ENCODE data around the gene FCGR2B.
"Not testable (repeated sequence)": the region's sequence is repeated elsewhere in the genome, so short reads cannot be mapped to it uniquely, and the experiment has no call there.

FCGR2B gene

GRCh38 chr1:161662684-161663339, at the start of gene FCGR2B:
TSS of gene FCGR2B (plus strand) at chr1:161663143. CDS start at chr1:161663242, 99 bp downstream.
- not testable (repeated sequence) for H3K9me3 Mint-ChIP-seq, H3K4me1 Mint-ChIP-seq

GRCh38 chr1:161616417-161616816, 46.5 kb upstream of the FCGR2B start:
- DNase-seq; H3K36me3 Mint-ChIP-seq (ENCODE audit: low read depth); H3K4me3 Mint-ChIP-seq; H3K27ac Mint-ChIP-seq: not testable (repeated sequence)
- Mint-ChIP-seq H3K27me3 (ENCODE audit: low read depth, poor library complexity) (peaks cover 20% of the 10 kb centered on the region), H3K9me3 (peaks cover 25% of the 10 kb centered on the region), H3K4me1 (peaks cover 19% of the 10 kb centered on the region)

More at GRCh38 chr1:161662684-161663339, at the start of gene FCGR2B:
- not testable (repeated sequence) for H3K36me3 Mint-ChIP-seq (ENCODE audit: low read depth); H3K27ac Mint-ChIP-seq; DNase-seq; H3K27me3 Mint-ChIP-seq (ENCODE audit: low read depth, poor library complexity); H3K4me3 Mint-ChIP-seq

GRCh38 chr1:161618517-161618916, 44.4 kb upstream of the FCGR2B start:
- H3K27ac Mint-ChIP-seq; DNase-seq; H3K4me3 Mint-ChIP-seq; H3K36me3 Mint-ChIP-seq (ENCODE audit: low read depth): not testable (repeated sequence)
- Mint-ChIP-seq H3K4me1 (peaks cover 12% of the 10 kb centered on the region), H3K9me3 (peaks cover 25% of the 10 kb centered on the region), H3K27me3 (ENCODE audit: low read depth, poor library complexity) (peaks cover 37% of the 10 kb centered on the region)

DNA sequence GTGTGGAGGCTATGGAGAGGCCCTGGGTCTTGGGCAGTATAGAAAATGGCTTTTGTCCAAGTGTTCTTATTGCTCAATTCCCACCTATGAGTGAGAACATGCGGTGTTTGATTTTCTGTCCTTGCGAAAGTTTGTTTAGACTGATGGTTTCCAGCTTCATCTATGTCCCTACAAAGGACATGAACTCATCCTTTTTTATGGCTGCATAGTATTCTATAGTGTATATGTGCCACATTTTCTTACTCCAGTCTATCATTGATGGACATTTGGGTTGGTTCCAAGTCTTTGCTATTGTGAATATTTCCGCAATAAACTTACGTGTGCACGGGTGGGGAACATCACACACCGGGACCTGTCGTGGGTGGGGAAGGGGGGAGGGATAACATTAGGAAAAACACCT, 42.5 kb upstream of the FCGR2B start:
- peak overlapping the region; percentile 52 for H3K4me3 Mint-ChIP-seq

DNA sequence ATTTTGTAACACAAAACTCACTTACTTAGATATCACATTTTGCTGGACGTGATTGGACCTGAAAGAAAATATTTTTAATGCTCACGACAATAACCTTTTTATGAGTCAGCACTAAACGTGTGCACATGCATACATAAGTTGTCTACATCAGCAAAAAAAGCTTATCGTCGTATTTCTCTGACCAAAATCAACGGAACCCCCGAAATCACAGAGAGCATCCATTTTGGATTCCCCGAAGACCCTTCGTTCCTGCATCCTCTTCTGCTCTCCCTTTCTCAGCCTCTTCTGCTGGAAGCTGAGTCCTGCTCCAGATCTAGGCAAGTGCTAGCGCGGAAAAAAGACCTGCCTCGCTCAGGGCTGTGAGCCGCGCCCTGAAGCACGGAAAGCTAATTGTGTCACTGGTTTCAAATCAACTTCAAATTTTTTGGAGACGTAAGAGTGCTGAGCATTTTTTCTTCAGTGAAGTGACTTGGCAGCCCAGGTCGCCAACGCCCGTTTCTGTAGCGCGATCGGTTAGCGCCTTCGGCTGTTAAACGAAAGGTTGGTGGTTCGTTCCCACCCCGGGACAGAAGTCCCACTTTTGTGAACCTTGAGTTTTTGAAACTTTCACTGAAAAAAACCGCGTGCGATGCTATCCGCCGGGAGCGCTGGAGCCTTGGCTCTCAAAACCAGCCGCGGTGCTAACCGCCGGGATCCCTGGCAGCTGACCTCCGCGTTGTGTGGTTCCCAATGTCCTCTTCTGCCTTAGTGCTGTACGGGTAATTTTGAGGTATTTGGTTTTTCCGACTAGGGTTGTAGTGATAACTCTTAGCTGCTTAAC, 41.6 kb upstream of the FCGR2B start:
- Mint-ChIP-seq H3K27me3 (ENCODE audit: low read depth, poor library complexity) (peaks cover 48% of the 10 kb centered on the region), H3K9me3 (peaks cover 20% of the 10 kb centered on the region), H3K4me3 (peak overlapping the region; percentile 92), H3K4me1 (peaks cover 20% of the 10 kb centered on the region)
- peak; percentile 69 for DNase-seq
- H3K27ac Mint-ChIP-seq; H3K36me3 Mint-ChIP-seq (ENCODE audit: low read depth): not testable (repeated sequence)

More for the DNA sequence above, 42.5 kb upstream of the FCGR2B start:
- peaks cover 17% of the 10 kb centered on the region for H3K4me1 Mint-ChIP-seq
- not testable (repeated sequence) for H3K36me3 Mint-ChIP-seq (ENCODE audit: low read depth); H3K27ac Mint-ChIP-seq; DNase-seq
- H3K27me3 Mint-ChIP-seq (ENCODE audit: low read depth, poor library complexity), result peaks cover 48% of the 10 kb centered on the region
- peaks cover 25% of the 10 kb centered on the region for H3K9me3 Mint-ChIP-seq

- peaks cover 53% of the 10 kb centered on the region for H3K27me3 Mint-ChIP-seq (ENCODE audit: low read depth, poor library complexity)
- peaks cover 24% of the 10 kb centered on the region for H3K4me1 Mint-ChIP-seq
Measured at GRCh38 chr1:161622054-161622453, 40.9 kb upstream of the FCGR2B start.

GRCh38 chr1:161623401-161624051, 39.4 kb upstream of the FCGR2B start:
- H3K36me3 Mint-ChIP-seq (ENCODE audit: low read depth); H3K27ac Mint-ChIP-seq; DNase-seq; H3K4me3 Mint-ChIP-seq: not testable (repeated sequence)
- peaks cover 15% of the 10 kb centered on the region for H3K9me3 Mint-ChIP-seq
- H3K4me1 Mint-ChIP-seq, result peaks cover 24% of the 10 kb centered on the region
- peaks cover 61% of the 10 kb centered on the region for H3K27me3 Mint-ChIP-seq (ENCODE audit: low read depth, poor library complexity)

More at GRCh38 chr1:161622054-161622453, 40.9 kb upstream of the FCGR2B start:
- Mint-ChIP-seq H3K9me3 (peaks cover 20% of the 10 kb centered on the region), H3K4me3 (peak overlapping the region; percentile 92)
- H3K36me3 Mint-ChIP-seq (ENCODE audit: low read depth); DNase-seq; H3K27ac Mint-ChIP-seq: not testable (repeated sequence)

DNA sequence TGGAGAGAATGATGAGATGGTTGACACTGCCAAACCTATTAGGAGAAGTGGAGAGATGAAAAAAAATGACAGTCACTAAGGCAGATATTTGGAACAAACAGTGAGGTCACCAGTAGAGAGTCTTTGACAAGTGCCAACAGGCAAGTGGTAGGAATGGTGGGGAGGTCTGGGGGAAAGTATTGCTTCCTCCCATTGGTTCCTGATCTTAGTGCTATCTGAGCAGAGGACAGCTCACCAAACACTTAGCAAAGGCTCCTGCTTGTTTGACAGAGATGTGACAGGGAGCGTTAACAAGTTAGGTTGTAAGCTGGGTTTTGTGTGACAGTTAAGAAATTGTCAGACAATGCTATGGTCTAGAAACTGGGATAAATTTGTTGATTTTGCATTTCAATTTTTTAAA, 38.3 kb upstream of the FCGR2B start:
- not testable (repeated sequence) for H3K9me3 Mint-ChIP-seq; H3K4me3 Mint-ChIP-seq; H3K36me3 Mint-ChIP-seq (ENCODE audit: low read depth); H3K27ac Mint-ChIP-seq; DNase-seq
- peaks cover 63% of the 10 kb centered on the region for H3K27me3 Mint-ChIP-seq (ENCODE audit: low read depth, poor library complexity)
- H3K4me1 Mint-ChIP-seq, result peaks cover 24% of the 10 kb centered on the region

- not testable (repeated sequence) for H3K27ac Mint-ChIP-seq, H3K4me3 Mint-ChIP-seq
Measured at GRCh38 chr1:161626445-161627146, 36.3 kb upstream of the FCGR2B start.

DNA sequence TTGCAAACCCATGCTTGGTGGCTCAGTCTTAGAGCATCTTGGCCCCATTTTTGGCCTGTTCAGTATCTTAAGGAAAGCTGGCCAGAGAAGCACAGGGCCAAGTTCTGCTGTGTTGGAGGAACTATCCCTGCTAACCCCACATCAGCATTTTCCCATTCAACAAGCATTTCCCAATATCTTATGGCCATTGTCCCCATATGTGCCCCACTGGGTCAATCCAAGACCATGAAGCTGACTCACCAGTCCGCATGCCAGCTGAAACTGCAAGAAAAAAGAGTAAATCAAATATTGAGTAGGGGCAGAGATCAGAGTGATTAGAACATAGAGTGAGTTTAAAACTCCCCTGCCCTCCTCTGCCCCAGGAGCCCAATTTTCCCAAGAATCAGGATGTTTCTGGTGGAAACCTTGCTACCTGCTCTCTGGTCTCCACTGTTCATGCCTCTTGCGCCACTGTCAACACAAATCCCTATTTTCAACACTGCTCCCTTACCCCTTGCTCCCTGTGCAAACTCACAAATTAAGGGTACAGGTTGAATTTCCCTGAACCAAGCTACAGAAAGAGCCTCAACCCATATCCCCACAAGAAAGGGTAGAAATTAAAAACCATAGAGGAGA, 32.7 kb upstream of the FCGR2B start:
- H3K27ac Mint-ChIP-seq; H3K4me1 Mint-ChIP-seq; H3K4me3 Mint-ChIP-seq; H3K36me3 Mint-ChIP-seq (ENCODE audit: low read depth); DNase-seq; H3K9me3 Mint-ChIP-seq: not testable (repeated sequence)
- peaks cover 52% of the 10 kb centered on the region for H3K27me3 Mint-ChIP-seq (ENCODE audit: low read depth, poor library complexity)

More at GRCh38 chr1:161626445-161627146, 36.3 kb upstream of the FCGR2B start:
- not testable (repeated sequence) for H3K9me3 Mint-ChIP-seq; H3K36me3 Mint-ChIP-seq (ENCODE audit: low read depth); DNase-seq
- peaks cover 19% of the 10 kb centered on the region for H3K4me1 Mint-ChIP-seq
- H3K27me3 Mint-ChIP-seq (ENCODE audit: low read depth, poor library complexity), result peaks cover 65% of the 10 kb centered on the region
